ENCODE measurements around the gene STH.

STH gene

GRCh38 chr17:46046957-46047356 is 47.9 kb downstream of the STH start:
- no peak for DNase-seq (ENCODE audit: low read depth)

GRCh38 chr17:46047398-46047797 is 48.3 kb downstream of the STH start:
- no peak for DNase-seq (ENCODE audit: low read depth)

- no peak for DNase-seq (ENCODE audit: low read depth)
Measured at GRCh38 chr17:46047856-46048255, 48.8 kb downstream of the STH start.

Measured in activated T-cell treated with anti-CD3 and anti-CD28 coated beads for 24 hours (primary cell).